DMS53 treated with DMSO at 0.1 percent for 48 hours (cell line): Measurements from ENCODE around the gene ITCH.
"Not testable (repeated sequence)": the region's sequence is repeated elsewhere in the genome, so short reads cannot be mapped to it uniquely, and the experiment has no call there.

ENCODE experiments used
- DNase-seq: peaks from one replicate; lab custom pipeline; 2025; ENCODE audit not compliant: unreplicated experiment; lab: John Stamatoyannopoulos, UW

The ITCH gene

DNA sequence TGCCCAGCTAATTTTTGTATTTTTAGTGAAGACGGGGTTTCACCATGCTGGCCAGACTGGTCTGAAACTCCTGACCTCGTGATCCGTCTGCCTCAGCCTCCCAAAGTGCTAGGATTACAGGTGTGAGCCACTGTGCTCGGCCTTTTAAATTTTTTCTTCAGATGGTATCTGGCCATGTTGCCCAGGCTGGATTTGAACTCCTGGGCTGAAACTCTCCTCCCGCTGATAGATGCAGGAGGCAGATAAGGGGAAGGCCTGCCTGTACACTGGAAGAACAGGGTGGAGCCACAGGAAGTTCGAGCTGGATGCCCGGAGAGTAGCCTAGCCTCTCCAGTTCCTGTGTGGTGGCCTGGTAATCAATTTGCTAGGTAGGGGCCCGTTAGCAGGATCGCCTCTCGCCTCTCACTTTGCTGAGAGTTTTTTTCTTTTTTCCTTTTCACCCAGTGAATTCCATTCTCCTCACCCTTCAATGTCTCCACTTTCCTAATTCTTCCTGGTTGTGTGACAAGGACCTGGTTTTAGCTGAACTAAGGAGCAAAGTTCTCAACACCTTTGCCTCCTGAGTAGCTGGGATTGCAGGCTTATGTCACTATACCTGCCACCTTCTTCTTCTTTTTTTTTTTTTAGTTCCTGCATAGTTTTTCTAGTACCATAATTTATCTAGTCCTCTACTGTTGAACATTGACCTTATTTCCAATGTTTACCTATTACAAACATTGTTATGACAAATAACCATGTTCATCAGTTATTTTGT is 19.4 kb upstream of the ITCH start:
- no peak for DNase-seq

DNA sequence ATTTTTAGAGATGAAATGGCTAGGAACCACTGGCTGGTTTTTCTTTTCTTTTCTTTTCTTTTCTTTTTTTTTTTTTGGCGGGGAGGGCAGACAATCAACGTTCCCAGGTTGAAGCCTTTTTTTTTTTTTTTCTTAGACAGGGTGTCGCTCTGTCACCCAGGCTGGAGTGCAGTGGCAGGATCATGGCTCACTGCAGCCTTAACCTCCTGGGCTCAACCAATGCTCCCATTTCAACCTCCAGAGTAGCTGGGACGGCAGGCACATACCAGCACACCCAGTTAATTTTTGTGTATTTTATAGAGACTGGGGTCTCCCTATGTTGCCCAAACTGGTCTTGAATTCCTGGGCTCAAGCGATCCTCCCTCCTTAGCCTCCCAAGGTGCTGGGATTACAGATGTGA is 18.8 kb upstream of the ITCH start:
- no peak for DNase-seq

DNA sequence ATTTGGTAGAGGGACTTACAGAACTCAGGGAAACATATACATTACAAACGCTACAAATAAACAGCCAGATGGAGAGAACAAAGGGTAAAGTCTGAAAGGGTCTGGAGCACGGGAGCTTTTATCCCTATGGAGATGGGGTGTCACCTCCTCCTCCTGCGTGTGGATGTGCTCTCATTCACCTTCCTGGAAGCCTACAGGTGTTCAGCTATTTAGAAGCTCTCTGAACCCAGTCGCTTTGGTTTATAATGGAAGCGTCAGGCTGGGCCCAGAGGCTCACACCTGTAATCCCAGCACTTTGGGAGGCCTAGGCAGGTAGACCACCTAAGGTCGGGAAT is 17.7 kb upstream of the ITCH start:
- DNase-seq: no peak

DNA sequence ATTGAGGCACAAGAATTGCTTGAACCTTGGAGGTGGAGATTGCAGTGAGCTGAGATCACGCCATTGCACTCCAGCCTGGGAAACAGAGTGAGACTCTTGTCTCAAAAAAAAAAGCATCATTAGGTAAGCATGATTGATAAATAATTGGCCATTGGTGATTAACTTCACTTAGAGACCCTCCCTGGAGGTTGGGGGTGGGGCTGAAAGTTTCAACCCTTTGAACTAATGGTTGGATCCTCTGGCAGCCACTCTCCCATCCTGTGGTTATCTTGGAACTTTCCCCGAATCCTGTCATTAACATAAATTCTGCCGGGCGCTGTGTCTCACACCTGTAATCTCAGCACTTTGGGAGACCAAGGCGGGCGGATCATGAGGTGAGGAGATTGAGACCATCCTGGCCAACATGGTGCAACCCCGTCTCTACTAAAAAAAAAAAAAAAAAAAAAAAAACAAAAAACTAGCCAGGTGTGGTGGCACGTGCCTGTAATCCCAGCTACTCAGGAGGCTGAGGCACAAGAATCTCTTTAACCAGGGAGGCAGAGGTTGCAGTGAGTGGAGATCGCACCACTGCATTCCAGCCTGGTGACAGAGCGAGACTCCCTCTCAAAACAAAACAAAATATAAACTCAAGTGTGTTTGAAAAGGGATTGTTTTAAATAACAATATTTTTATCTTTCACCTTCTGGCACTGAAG is 17.1 kb upstream of the ITCH start:
- DNase-seq: not testable (repeated sequence)

DNA sequence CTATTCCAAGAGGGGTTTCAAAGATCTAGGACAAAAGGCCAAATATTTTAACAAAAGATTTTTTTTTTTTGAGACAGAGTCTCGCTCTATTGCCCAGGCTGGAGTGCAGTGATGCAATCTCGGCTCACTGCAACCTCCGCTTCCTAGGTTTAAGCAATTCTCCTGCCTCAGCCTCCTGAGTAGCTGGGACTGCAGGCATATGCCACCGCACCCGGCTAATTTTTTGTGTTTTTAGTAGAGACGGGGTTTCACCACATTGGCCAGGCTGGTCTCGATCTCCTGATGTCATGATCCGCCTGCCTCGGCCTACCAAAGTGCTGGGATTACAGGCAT is 16.6 kb upstream of the ITCH start:
- DNase-seq: not testable (repeated sequence)

DNA sequence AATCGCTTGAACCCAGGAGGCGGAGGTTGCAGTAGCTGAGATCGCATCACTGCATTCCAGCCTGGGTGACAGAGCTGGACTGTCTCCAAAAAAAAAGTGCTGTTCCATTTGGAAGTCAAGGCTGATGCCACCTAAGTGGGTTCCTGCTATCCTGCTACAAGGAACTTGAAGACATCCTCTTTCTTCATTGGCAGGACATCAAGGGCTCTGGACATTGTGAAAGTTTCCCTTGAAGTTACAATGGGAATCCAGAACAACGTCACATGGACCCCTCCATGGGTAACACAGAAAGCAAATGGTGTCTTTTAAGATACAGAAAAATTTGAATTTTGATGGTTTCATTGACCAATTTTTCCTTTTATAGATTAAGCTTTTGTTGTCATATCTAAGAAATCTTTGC is 15.5 kb upstream of the ITCH start:
- DNase-seq: no peak

DNA sequence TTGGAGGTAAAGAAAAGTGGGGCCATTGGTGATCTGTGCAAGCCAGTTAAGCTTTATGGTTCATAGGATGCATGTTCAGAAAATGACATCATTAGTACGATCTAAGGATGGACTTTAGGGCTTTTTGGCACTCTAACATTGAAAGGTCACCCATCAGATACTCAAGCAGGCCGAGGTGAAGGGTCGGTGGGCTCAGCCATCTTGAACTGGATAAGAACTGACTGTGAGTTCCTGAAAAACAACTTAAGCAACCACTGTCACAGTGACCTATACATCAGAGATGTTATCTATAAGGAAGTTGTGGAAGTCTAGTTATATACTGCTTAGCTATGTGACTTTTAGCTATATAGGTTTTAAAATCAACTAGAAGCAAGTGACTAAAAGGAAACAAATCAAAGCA is 13.0 kb upstream of the ITCH start:
- DNase-seq: no peak

DNA sequence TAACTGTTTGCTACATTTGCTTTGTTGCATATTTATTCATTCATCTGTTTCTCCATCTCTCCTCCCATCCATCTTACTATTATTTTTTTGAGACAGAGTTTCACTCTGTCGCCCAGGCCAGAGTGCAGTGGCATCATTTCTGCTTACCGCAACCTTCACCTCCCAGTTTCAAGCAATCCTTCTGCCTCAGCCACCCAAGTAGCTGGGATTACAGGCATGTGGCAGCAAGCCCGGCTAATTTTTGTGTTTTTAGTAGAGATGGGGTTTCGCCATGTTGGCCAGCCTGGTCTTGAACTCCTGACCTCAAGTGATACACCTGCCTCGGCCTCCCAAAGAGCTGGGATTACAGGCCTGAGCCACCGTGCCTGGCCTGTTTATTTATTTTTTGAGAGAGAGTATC is 9.6 kb upstream of the ITCH start:
- DNase-seq: not testable (repeated sequence)

DNA sequence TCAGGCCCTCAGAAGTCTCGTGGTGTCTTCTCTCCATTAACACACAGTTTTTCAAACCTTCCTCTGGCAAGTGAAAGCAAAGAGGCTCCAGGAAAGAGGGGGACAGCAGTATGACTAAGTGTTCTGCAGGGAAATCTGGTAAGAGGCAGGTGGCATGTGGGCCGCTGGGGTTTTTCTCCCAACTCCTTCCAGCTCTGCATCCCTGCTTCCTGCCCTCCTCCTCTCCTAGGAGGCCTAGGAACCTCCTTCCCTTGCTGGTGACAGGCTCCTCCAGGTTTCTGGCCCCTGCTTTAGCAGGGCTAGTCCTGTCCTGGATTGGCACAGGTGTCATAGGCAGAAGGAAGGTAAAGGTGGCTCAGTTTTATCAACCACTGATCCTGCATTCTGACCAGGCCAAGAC is 7.6 kb upstream of the ITCH start:
- no peak for DNase-seq

DNA sequence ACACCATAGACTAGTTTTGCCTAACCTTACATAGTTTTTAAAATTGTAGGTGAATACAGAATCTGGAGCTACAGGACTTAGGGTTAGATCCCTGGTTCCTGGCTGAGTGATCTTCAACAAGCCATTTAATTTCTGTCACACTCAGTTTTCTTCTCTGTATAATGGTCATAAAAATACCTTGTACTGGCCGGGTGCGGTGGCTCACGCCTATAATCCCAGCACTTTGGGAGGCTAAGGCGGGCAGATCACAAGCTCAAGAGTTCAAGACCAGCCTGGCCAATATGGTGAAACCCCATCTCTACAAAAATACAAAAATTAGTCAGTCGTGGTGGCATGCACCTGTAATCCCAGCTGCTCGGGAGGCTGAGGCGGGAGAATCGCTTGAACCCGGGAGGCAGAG is 3.3 kb upstream of the ITCH start:
- DNase-seq: not testable (repeated sequence)

DNA sequence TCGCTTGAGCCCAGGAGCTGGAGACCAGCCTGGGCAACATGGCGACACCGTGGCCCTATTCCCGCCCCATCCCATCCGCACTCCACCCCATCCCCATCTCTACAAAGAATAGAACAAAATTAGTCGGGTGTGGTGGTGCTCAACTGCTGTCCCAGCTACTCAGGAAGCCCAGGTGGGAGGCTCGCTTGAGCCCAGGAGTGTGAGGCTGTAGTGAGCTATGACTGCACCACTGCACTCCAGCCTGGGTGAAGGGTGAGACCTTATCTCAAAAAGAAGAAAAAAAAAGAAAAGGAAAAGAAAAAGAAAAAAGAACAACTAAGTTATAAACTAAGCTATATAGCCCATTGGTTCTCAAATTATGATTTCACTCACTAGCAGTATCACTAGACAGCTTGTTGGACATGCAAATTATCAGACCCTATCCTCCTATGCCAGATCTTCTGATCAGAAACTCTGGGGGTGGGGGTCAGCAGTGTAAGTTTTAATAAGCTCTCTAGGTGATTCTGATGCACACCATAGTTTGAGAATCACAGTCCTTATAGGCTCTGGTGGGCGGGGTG is 491 bp upstream of the ITCH start:
- no peak for DNase-seq

DNA sequence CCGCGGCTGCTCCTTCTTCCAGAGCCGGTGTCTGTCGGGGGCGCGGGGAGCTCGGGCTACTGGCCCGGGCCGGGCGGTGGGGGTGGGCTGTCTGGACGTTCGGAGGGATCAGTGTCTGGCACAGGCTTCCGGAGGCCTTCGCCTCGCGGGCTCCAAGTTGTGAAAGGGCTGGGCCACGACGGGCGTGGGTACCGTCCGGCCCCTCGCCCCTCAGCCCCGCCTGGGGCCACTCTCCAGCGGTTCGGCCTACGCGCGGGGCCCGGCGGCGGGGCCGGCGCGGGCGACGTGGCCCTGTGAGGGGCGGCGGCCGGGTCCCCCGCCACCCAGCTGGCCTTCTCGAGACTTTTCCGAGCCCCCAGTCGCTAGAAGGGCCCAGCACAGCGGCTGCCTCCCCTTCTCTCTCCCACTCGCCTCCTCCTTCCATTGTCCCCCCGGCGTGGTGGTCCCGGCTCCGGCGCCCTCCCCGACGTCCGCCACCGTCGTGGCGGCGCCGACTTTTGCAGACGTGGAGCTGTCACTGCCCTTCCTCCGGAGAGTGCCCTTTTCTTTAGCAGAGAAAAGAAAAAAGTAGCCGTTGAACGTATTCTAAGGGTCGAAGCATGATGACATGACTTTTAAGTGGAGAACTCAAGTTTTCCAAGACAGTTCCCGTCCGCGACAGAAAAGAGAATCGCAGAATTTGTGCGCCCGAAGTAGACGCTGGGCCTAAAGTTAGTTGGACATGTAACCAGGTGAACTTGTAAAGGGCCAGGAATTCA is 571 bp downstream of the ITCH start:
- DNase-seq: no peak

DNA sequence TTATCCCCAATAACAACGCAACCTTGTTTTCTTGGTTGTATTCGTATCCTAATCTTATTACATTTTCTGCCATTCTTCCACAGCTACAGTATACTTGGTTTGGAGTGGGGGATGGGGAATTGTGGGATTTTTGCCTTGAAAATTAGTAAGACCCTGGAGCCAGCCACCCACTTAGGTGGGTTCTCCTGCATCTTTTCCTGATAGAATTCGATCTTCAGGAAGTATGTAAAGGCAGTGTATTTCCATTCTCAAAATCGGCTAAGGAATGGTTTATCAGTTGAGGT is 1.1 kb downstream of the ITCH start:
- DNase-seq: no peak

DNA sequence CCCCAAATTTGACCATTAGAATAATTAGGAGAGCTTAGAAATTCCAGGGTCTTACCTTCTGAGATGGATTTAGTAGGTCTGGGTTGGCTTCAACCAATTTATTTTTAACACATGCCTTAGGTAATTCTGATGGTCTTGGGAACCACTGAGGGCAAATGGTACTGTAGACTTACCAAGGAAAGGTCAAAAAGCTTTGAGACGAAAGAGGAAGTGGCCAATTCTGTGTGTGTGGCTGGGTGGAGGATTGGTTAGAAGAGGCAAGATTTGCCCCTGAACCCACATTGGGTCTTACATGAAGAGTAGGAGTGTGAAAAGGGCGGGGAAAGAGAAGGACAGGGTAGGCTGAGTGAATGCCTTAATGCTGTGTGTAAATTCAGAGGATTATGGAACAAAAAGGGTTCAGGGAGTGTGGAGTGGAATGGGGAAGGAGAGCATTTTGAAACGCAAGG is 2.7 kb downstream of the ITCH start:
- no peak for DNase-seq

DNA sequence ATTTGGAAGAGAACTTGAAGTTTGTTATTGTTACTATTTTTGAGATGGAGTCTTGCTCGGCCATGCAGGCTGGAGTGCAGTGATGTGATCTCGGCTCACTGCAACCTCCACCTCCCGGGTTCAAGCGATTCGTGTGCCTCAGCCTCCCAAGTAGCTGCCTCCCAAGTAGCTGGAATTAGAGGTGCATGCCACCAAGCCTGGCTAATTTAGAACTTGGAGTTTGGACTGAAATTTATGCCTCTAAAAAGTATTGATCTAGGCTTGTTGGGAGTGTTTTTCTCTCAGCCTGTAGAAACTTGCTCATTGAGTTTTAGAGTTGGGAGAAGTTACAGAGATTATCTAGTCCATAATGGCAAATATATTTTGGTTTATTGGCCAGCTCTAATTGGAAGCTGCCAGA is 4.1 kb downstream of the ITCH start:
- no peak for DNase-seq

DNA sequence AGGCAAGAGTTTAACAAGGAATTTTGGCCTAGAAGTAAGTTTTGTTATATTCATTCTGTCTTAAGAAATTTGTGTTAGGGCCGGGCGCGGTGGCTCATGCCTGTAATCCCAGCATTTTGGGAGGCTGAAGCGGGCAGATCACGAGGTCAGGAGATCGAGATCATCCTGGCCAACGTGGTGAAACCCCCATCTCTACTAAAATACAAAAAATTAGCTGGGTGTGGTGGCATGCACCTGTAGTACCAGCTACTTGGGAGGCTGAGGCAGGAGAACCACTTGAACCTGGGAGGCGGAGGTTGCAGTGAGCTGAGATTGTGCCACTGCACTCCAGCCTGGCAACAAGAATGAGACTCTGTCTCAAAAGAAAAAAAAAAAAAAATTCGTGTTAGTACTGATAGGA is 4.8 kb downstream of the ITCH start:
- DNase-seq: not testable (repeated sequence)

DNA sequence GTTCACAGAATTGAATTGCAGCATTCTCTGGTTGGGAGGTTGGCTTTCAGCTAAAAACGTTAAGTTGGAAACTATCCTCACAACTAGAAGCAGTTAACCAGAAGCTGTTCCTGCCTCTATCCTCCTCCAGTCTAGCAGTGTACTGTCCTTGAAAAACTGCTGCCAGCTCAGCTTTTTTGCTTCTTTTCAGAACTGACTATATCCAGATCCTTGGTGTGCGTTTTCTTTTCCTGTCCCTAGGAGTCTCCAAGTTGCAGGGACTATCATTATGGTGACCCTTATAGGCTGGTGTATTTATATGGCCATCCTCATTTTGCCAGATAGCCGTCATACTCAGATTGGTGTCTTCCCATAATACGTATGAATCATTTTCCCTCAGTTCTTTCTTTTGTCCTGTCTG is 5.5 kb downstream of the ITCH start:
- DNase-seq: no peak

DNA sequence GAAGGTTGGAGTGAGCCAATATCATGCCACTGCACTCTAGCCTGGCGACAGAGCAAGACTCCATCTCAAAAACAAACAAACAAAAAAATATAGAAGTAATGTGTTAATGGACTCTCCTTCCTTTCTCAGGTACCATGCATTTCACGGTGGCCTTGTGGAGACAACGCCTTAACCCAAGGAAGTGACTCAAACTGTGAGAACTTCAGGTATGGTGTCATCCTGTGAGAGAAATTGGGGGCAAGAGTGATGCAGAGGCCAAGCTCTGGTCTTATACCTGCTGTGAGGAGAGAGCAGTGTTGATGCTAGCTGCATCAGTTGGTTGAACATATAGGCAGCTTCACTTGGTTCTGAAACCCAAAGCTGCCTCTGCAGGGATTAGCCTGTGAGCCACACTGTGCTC is 6.2 kb downstream of the ITCH start:
- DNase-seq: no peak

DNA sequence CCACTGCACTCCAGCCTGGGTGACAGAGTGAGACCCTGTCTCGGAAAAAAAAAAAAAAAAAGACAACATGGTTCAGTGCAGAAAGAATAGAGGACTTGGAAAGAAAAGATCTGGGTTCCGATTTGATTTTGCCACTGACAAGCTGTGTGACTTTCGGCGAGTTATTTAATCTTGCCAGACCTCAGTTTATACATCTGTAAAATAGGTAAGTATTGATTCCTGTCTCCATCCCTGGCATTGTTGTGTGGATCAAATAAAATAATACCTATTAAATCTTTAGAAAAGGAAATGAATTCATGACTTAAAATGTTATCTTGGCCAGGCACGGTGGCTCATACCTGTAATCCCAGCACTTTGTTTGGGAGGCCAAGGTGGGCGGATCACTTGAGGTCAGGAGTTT is 7.0 kb downstream of the ITCH start:
- DNase-seq: no peak

DNA sequence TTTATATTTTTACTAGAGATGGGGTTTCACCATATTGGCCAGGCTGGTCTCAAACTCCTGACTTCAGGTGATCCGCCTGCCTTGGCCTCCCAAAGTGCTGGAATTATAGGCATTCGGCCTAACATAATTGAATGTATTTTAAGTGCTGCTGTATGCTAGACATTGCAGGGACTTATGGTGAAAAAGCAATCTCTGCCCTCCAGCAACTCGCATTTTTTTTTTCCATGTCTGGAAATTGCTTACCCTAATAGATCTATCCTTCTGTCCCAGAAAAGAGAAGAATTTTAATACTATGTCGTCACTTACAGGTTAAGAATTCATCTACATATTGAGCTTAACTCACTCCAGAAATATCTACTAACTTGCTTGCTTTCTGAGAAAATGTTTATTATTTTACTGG is 10.4 kb downstream of the ITCH start:
- DNase-seq: no peak

DNA sequence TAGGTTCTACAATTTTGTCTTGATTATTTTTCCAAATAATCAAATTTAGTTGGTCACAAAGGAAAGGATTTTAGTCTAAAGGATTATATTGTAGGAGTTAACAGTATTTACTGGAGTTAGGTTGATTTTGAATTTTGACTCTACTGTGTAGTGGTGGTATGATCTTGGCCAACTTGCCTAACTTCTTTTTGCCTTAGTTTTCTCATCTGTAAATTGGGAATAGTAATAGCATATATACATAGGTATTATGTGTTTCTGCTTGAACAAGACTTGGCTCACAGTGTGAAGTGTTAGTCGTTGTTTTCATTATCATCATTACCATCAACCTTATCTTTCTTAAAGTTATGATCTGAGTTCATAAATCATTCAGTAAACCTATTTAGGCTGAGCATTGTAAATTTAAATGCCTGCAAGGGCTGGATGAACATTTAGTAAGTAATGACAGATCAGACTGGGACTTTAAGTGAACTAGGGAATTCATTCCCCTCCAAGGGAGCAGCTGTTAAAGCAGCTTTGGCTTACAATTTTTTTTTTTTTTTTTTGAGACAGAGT is 11.2 kb downstream of the ITCH start:
- DNase-seq: no peak

DNA sequence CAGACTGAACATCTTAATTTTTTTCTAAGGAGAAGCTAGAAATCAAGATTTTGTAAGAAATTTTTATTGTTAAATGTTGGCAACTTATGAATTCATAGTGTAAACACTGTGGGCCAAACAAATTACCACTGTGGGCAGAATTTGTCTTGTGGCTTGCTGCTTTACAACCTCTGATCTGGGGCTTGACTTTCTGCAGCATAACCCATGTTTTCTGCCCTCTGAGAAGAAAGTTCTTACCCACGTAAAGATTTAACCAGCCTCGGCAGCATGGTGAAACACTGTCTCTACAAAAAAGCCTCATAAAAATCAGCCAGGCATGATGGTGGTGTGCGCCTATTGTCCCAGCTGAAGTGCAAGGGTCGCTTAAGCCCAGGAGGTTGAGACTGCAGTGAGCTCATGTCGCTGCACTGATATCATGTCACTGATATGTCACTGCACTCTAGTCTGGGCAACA is 12.9 kb downstream of the ITCH start:
- DNase-seq: peak; percentile 29
